NCI-H2029 (cell line): ENCODE data around the gene GNB5.
"Not testable (repeated sequence)": the region's sequence is repeated elsewhere in the genome, so short reads cannot be mapped to it uniquely, and the experiment has no call there.

Experiments
- DNase-seq: peaks from one replicate; lab custom pipeline; 2025; lab: John Stamatoyannopoulos, UW

GNB5 gene

GRCh38 chr15:52206446-52206845, 15.3 kb upstream of the GNB5 start:
- DNase-seq = no peak

GRCh38 chr15:52204657-52205056, 13.5 kb upstream of the GNB5 start:
- DNase-seq = no peak

GRCh38 chr15:52200831-52201365, 9.7 kb upstream of the GNB5 start:
- no peak for DNase-seq

GRCh38 chr15:52199271-52199670, 8.1 kb upstream of the GNB5 start:
- no peak for DNase-seq

- DNase-seq = no peak
Observed at GRCh38 chr15:52196891-52197290, 5.7 kb upstream of the GNB5 start.

- DNase-seq = no peak
Observed at GRCh38 chr15:52193791-52194190, 2.6 kb upstream of the GNB5 start.

- DNase-seq = no peak
Observed at GRCh38 chr15:52193321-52193720, 2.1 kb upstream of the GNB5 start.

- no peak for DNase-seq
Observed at GRCh38 chr15:52186651-52187486, 4.3 kb downstream of the GNB5 start.

- no peak for DNase-seq
Observed at GRCh38 chr15:52185151-52185561, 6.0 kb downstream of the GNB5 start.

GRCh38 chr15:52184721-52185120, 6.5 kb downstream of the GNB5 start:
- no peak for DNase-seq

- DNase-seq = no peak
Observed at GRCh38 chr15:52183562-52184173, 7.5 kb downstream of the GNB5 start.

- DNase-seq = no peak
Observed at GRCh38 chr15:52181938-52182780, 9.0 kb downstream of the GNB5 start.

- no peak for DNase-seq
Observed at GRCh38 chr15:52180851-52181450, 10.2 kb downstream of the GNB5 start.

- DNase-seq = no peak
Observed at GRCh38 chr15:52180196-52180835, 10.9 kb downstream of the GNB5 start.

- peak; percentile 56 for DNase-seq
Observed at GRCh38 chr15:52179278-52180195, 11.7 kb downstream of the GNB5 start.

GRCh38 chr15:52178765-52179164, 12.4 kb downstream of the GNB5 start:
- DNase-seq = no peak

- peak; percentile 34 for DNase-seq
Observed at GRCh38 chr15:52172869-52173268, 18.3 kb downstream of the GNB5 start.

- no peak for DNase-seq
Observed at GRCh38 chr15:52171807-52172206, 19.4 kb downstream of the GNB5 start.

- no peak for DNase-seq
Observed at GRCh38 chr15:52171386-52171785, 19.8 kb downstream of the GNB5 start.

GRCh38 chr15:52170199-52170598, 21.0 kb downstream of the GNB5 start:
- DNase-seq = not testable (repeated sequence)
